DMS114 treated with DMSO at 0.1 percent for 48 hours (cell line): ENCODE measurements around the gene CCNO.

Source experiments
- DNase-seq: peaks from one replicate; lab custom pipeline; 2025; ENCODE audit not compliant: unreplicated experiment; lab: John Stamatoyannopoulos, UW

The CCNO gene

GRCh38 chr5:55222985-55223811, 10.2 kb downstream of the CCNO start:
- DNase-seq: no peak

DNA sequence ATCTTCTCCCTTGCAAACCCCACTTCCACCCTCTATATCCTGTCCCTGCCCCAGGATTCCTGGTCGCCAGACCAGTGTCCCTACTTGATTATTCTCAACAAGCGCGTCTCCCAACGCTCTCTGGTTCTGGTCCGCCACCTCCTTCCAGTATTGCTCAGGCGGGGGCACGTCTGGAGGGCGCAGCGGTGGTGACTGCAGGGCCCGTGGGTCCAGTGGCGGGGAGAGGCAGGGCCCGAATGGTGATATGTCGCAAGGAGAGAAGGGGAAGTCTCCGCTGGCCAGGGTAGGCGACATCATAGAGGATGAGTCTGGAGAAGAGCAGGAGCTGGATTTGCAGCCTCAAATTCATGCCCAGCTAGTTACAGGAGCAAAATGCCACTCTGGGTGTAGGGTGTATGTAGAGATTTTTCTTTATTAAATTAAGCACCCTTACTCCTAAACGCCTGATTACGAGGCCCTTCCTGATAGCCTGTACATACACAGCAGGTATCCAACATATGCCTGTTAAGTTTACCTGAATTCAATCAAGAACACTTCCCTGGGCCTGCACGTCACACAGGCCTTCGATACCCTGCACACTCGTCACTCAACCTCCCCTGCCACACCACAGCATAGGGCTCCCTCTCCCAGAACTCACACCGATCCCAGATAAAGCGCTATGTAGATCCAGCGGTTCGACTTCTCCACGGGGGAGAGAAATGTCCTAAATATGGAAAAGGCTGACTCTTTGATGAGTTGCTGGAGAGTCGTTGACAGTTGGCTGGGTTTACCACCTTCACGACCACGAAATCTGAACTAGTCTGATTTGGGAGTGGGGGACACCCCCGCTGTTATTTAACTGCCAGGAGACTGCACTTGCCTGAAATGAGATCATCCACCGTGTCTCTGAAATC, 11.1 kb downstream of the CCNO start:
- DNase-seq: no peak

- no peak for DNase-seq
Observed at GRCh38 chr5:55220433-55221185, 12.8 kb downstream of the CCNO start.

GRCh38 chr5:55219770-55220169, 13.6 kb downstream of the CCNO start:
- no peak for DNase-seq

DNA sequence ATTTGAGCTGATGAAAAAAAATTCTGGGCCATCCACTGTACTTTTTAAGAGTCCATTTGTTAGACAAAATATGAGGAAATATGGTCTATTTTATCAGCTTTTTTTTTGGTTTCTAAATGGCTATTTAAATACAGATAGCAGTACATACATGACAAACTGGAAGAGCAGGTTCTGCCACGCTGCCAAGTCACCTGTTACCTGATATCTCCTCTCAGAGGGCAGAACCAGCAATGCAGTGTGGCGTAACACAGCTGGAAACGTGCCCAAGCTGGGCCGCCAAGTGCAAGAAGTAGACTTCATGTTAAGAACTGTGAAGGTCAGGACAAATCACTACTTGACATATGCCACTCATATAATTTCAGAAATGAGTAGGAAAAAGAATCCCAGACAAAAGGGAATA, 14.4 kb downstream of the CCNO start:
- DNase-seq: no peak

GRCh38 chr5:55211184-55211874, 22.1 kb downstream of the CCNO start:
- no peak for DNase-seq

DNA sequence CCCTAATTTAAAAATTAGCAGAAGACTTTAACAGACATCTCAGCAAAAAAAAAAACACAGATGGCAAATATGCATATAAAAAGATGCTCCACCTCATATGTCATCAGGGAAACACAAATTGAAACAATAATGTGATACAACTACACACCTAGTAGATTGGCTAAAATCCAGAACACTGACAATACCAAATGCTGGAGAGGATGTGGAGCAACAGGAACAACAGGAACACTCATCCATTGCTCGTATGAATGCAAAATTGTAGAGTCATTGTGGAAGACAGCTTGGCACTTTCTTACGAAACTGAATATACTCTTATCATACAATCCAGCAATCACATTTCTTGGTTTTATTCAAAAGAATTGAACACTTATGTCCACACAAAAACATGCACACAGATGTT, 28.4 kb downstream of the CCNO start:
- DNase-seq: no peak

GRCh38 chr5:55191165-55191564, 42.2 kb downstream of the CCNO start:
- DNase-seq: no peak

DNA sequence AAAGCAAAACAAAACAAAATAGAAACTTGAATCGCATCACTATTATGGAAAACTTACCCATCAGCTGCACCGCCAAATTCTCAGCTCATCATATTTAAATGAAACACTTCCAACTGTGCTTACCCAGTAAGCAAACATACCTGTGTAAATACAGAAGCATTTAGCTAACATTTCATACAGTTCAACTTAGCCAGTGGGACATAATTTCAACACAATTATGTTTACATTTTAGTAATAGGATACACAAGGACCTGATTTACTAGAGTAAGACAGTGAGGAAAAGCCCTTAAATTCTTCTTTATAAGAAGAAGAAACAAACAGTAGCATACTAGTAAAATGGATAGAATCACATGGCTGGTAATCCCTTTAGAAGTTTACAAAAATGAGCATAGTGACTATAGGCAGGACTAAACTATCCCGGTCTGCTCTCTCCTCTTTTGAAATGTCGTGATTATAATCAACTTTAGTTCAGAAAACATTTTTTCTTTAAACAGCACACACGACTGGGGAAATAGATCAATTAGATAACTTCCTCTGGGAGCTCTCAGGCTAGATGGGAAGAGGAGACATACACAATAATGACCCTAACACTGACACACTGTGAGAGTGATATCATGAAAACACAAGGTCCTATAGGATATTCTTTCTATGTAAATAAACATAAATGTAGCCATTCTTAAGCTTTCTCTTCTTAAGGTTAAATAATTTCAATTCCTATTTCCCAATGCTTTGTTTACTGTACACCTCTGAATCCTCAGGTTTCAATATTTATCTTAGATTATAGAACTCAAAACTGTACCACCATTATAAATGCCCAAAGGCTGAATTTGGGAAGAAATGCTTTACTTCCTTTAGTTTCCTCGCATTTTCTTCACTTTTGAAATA, 44.5 kb downstream of the CCNO start:
- no peak for DNase-seq

DNA sequence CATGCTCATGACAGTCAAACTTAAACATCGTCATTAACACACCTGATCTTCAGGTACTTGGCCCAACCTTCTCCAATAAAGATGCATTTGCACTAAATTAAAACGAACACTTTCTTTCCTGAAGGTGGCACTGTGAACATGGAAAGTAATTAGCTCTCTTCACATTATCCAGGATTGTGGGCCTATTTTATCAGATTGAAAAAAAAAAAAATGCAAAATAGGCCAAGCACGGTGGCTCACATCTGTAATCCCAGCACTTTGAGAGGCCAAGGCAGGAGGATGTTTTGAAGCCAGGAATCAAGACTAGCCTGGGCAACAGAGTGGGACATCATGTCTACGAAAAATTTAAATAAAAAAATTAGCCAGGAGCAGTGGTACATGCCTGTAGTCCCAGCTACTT, 46.0 kb downstream of the CCNO start:
- DNase-seq: peak; percentile 18
